SK-N-SH treated with all-trans-retinoic acid at 6 μM for 48 hours (cell line): Measurements from ENCODE around the gene SMC4.

ENCODE experiments used
- ATAC-seq: fragments of 200-7000 bp; cut with Tn5 transposase; 3 replicates; pipeline ENCODE4 v1.9.1; 2020; ENCODE audit warnings: mild to moderate bottlenecking, moderate library complexity
- ARNTL ChIP-seq: fragments of 450-650 bp; formaldehyde crosslinking; IDR thresholded peaks from 2 replicates; pipeline ENCODE4 v1.5.0; 2020; ENCODE audit warnings: low read depth, mild to moderate bottlenecking, moderate library complexity, borderline replicate concordance
- BACH2 ChIP-seq: fragments of 250-450 bp; sonication (Bioruptor Pico); IDR thresholded peaks from 2 replicates; pipeline ENCODE4 v1.9.0; 2021; ENCODE audit warnings: mild to moderate bottlenecking, borderline replicate concordance
- CSDC2 ChIP-seq: fragments of 250-450 bp; sonication (Bioruptor Pico); IDR thresholded peaks from 2 replicates; pipeline ENCODE4 v1.5.0; 2020; ENCODE audit warnings: mild to moderate bottlenecking, moderate library complexity
- ESRRG ChIP-seq: fragments of 250-450 bp; sonication (Bioruptor Pico); IDR thresholded peaks from 2 replicates; pipeline ENCODE4 v1.6.1; 2021; ENCODE audit warnings: mild to moderate bottlenecking
- GLIS3 ChIP-seq: fragments of 250-450 bp; sonication (Bioruptor Pico); IDR thresholded peaks from 2 replicates; pipeline ENCODE4 v1.5.0; 2020; ENCODE audit warnings: mild to moderate bottlenecking, moderate library complexity
- ISL1 ChIP-seq: fragments of 250-450 bp; sonication (Bioruptor Pico); IDR thresholded peaks from 2 replicates; pipeline ENCODE4 v2.1.2; 2022; ENCODE audit warnings: mild to moderate bottlenecking, moderate library complexity
- OSR1 ChIP-seq: fragments of 250-450 bp; sonication (Bioruptor Pico); IDR thresholded peaks from 2 replicates; pipeline ENCODE4 v1.8.0; 2022; ENCODE audit warnings: moderate library complexity, mild to moderate bottlenecking, inconsistent platforms
- PATZ1 ChIP-seq: fragments of 250-450 bp; sonication (Bioruptor Pico); IDR thresholded peaks from 2 replicates; pipeline ENCODE4 v1.8.0; 2020; ENCODE audit warnings: mild to moderate bottlenecking, moderate library complexity, borderline replicate concordance
- PPARA ChIP-seq: fragments of 250-450 bp; sonication (Bioruptor Pico); IDR thresholded peaks from 2 replicates; pipeline ENCODE4 v1.5.0; 2020; ENCODE audit warnings: mild to moderate bottlenecking, borderline replicate concordance
- RARB ChIP-seq: fragments of 250-450 bp; sonication (Bioruptor Pico); IDR thresholded peaks from 2 replicates; pipeline ENCODE4 v1.8.0; 2021; ENCODE audit warnings: mild to moderate bottlenecking, moderate library complexity
- SNAI2 ChIP-seq: fragments of 250-450 bp; sonication (Bioruptor Pico); IDR thresholded peaks from 2 replicates; pipeline ENCODE4 v1.5.0; 2020; ENCODE audit warnings: mild to moderate bottlenecking, moderate library complexity
- TCF4 ChIP-seq: fragments of 250-450 bp; sonication (Bioruptor Pico); IDR thresholded peaks from 2 replicates; pipeline ENCODE4 v1.8.0; 2021; ENCODE audit warnings: mild to moderate bottlenecking, moderate library complexity, borderline replicate concordance
- TOX ChIP-seq: fragments of 250-450 bp; sonication (Bioruptor Pico); IDR thresholded peaks from 2 replicates; pipeline ENCODE4 v1.8.0; 2021; ENCODE audit warnings: mild to moderate bottlenecking, moderate library complexity, borderline replicate concordance
- ZC3H10 ChIP-seq: fragments of 250-450 bp; sonication (Bioruptor Pico); IDR thresholded peaks from 2 replicates; pipeline ENCODE4 v1.5.1; 2021; ENCODE audit warnings: mild to moderate bottlenecking, moderate library complexity
- ZFP3 ChIP-seq: fragments of 250-450 bp; sonication (Bioruptor Pico); IDR thresholded peaks from 2 replicates; pipeline ENCODE4 v1.5.0; 2020; ENCODE audit warnings: mild to moderate bottlenecking, moderate library complexity
- ZNF565 ChIP-seq: fragments of 450-650 bp; formaldehyde crosslinking; conservative IDR thresholded peaks from 2 replicates; pipeline ENCODE4 v1.5.0; 2020; ENCODE audit warnings: low read depth, mild to moderate bottlenecking, moderate library complexity
- ZNF70 ChIP-seq: fragments of 450-650 bp; formaldehyde crosslinking; IDR thresholded peaks from 2 replicates; pipeline ENCODE4 v1.5.0; 2020; ENCODE audit warnings: mild to moderate bottlenecking, moderate library complexity
- ZNF8 ChIP-seq: fragments of 450-650 bp; formaldehyde crosslinking; IDR thresholded peaks from 2 replicates; pipeline ENCODE4 v1.5.0; 2020; ENCODE audit warnings: mild to moderate bottlenecking, moderate library complexity
- TF ChIP-seq, protein P1 (sequence below): fragments of 250-450 bp; sonication (Bioruptor Pico); IDR thresholded peaks from 2 replicates; pipeline ENCODE4 v1.5.1; 2020; ENCODE audit warnings: low read depth, mild to moderate bottlenecking, moderate library complexity
- TF ChIP-seq, protein P2 (sequence below): fragments of 250-450 bp; sonication (Bioruptor Pico); IDR thresholded peaks from 2 replicates; pipeline ENCODE4 v1.8.0; 2021; ENCODE audit warnings: low read depth, mild to moderate bottlenecking, moderate library complexity, borderline replicate concordance
- TF ChIP-seq, protein P3 (sequence below): fragments of 250-450 bp; sonication (Bioruptor Pico); IDR thresholded peaks from 2 replicates; pipeline ENCODE4 v1.5.1; 2021; ENCODE audit warnings: mild to moderate bottlenecking, moderate library complexity
- TF ChIP-seq, protein P4 (sequence below): fragments of 250-450 bp; sonication (Bioruptor Pico); IDR thresholded peaks from 2 replicates; pipeline ENCODE4 v1.5.0; 2020; ENCODE audit warnings: mild to moderate bottlenecking, moderate library complexity

SMC4 gene

DNA sequence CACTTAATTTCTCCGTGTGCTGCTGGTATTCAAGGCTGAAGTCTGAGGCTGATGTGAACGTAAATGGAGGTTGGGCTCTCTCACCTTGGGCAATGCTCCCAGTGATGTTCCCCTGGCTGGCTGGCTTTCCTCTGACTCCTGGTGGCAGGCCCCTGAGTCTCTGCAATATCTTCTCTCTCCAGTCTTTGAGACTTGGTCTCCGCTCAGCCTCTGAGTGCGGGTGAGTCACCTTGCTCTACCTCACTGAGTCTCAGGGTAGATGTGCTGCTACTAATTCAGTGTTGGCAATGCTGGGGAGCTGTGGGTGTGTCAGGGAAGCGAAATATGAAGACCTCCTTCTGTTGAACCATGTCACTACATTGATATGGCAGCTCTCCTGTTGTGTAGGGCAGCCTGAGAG lies 81.5 kb downstream of the SMC4 start:
- ATAC-seq = peak; percentile 58
- TF ChIP-seq ZC3H10 (no peak), ESRRG (CRISPR knock-in tag) (no peak), OSR1 (CRISPR knock-in tag) (no peak)
- TF ChIP-seq, all 23 proteins: peak for 0

GRCh38 chr3:160481856-160482255 lies 82.4 kb downstream of the SMC4 start:
- no peak for TF ChIP-seq ARNTL (CRISPR knock-in tag)
- TF ChIP-seq, protein P1, sequence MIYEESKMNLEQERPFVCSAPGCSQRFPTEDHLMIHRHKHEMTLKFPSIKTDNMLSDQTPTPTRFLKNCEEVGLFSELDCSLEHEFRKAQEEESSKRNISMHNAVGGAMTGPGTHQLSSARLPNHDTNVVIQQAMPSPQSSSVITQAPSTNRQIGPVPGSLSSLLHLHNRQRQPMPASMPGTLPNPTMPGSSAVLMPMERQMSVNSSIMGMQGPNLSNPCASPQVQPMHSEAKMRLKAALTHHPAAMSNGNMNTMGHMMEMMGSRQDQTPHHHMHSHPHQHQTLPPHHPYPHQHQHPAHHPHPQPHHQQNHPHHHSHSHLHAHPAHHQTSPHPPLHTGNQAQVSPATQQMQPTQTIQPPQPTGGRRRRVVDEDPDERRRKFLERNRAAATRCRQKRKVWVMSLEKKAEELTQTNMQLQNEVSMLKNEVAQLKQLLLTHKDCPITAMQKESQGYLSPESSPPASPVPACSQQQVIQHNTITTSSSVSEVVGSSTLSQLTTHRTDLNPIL (CRISPR knock-in tag) = no peak
- no peak for TF ChIP-seq ZC3H10
- TF ChIP-seq, protein P2, sequence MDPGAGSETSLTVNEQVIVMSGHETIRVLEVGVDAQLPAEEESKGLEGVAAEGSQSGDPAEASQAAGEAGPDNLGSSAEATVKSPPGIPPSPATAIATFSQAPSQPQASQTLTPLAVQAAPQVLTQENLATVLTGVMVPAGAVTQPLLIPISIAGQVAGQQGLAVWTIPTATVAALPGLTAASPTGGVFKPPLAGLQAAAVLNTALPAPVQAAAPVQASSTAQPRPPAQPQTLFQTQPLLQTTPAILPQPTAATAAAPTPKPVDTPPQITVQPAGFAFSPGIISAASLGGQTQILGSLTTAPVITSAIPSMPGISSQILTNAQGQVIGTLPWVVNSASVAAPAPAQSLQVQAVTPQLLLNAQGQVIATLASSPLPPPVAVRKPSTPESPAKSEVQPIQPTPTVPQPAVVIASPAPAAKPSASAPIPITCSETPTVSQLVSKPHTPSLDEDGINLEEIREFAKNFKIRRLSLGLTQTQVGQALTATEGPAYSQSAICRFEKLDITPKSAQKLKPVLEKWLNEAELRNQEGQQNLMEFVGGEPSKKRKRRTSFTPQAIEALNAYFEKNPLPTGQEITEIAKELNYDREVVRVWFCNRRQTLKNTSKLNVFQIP = no peak
- no peak for TF ChIP-seq TCF4 (CRISPR knock-in tag)
- no peak for TF ChIP-seq SNAI2 (CRISPR knock-in tag)
- TF ChIP-seq, protein P3, sequence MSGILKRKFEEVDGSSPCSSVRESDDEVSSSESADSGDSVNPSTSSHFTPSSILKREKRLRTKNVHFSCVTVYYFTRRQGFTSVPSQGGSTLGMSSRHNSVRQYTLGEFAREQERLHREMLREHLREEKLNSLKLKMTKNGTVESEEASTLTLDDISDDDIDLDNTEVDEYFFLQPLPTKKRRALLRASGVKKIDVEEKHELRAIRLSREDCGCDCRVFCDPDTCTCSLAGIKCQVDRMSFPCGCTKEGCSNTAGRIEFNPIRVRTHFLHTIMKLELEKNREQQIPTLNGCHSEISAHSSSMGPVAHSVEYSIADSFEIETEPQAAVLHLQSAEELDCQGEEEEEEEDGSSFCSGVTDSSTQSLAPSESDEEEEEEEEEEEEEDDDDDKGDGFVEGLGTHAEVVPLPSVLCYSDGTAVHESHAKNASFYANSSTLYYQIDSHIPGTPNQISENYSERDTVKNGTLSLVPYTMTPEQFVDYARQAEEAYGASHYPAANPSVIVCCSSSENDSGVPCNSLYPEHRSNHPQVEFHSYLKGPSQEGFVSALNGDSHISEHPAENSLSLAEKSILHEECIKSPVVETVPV (CRISPR knock-in tag) = no peak
- no peak for TF ChIP-seq PPARA (CRISPR knock-in tag)
- no peak for TF ChIP-seq OSR1 (CRISPR knock-in tag)
- TF ChIP-seq ESRRG (CRISPR knock-in tag) = no peak
- TF ChIP-seq, protein P4, sequence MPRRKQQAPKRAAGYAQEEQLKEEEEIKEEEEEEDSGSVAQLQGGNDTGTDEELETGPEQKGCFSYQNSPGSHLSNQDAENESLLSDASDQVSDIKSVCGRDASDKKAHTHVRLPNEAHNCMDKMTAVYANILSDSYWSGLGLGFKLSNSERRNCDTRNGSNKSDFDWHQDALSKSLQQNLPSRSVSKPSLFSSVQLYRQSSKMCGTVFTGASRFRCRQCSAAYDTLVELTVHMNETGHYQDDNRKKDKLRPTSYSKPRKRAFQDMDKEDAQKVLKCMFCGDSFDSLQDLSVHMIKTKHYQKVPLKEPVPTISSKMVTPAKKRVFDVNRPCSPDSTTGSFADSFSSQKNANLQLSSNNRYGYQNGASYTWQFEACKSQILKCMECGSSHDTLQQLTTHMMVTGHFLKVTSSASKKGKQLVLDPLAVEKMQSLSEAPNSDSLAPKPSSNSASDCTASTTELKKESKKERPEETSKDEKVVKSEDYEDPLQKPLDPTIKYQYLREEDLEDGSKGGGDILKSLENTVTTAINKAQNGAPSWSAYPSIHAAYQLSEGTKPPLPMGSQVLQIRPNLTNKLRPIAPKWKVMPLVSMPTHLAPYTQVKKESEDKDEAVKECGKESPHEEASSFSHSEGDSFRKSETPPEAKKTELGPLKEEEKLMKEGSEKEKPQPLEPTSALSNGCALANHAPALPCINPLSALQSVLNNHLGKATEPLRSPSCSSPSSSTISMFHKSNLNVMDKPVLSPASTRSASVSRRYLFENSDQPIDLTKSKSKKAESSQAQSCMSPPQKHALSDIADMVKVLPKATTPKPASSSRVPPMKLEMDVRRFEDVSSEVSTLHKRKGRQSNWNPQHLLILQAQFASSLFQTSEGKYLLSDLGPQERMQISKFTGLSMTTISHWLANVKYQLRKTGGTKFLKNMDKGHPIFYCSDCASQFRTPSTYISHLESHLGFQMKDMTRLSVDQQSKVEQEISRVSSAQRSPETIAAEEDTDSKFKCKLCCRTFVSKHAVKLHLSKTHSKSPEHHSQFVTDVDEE (CRISPR knock-in tag) = no peak
- TF ChIP-seq RARB (CRISPR knock-in tag) = no peak
- no peak for TF ChIP-seq PATZ1
- TF ChIP-seq ZFP3 = no peak
- no peak for TF ChIP-seq ZNF70 (CRISPR knock-in tag)
- TF ChIP-seq ZNF8 (CRISPR knock-in tag) = no peak
- TF ChIP-seq GLIS3 (CRISPR knock-in tag) = no peak
- no peak for TF ChIP-seq ISL1 (CRISPR knock-in tag)
- no peak for TF ChIP-seq TOX (CRISPR knock-in tag)
- TF ChIP-seq CSDC2 (CRISPR knock-in tag) = no peak
- no peak for ATAC-seq

- TF ChIP-seq TCF4 (CRISPR knock-in tag) (no peak), PATZ1 (no peak), SNAI2 (CRISPR knock-in tag) (no peak), ZNF8 (CRISPR knock-in tag) (no peak), ZNF565 (CRISPR knock-in tag) (no peak), ZNF70 (CRISPR knock-in tag) (no peak), GLIS3 (CRISPR knock-in tag) (no peak), BACH2 (CRISPR knock-in tag) (no peak), ARNTL (CRISPR knock-in tag) (no peak), RARB (CRISPR knock-in tag) (no peak), TOX (CRISPR knock-in tag) (no peak)
- TF ChIP-seq, protein P2 = no peak
- TF ChIP-seq, protein P4 (CRISPR knock-in tag) = no peak
- ATAC-seq = no peak
These were observed 83.3 kb downstream of the SMC4 start for GRCh38 chr3:160482796-160483195.
